ENCODE measurements around the gene PLA2G4F. TPM values are rescaled to one million over a fixed set of nuclear protein-coding genes. Genes with fewer than 3 reads are reported as not detected.

The PLA2G4F gene
- total RNA-seq, 5 donors from 2014 or later (not counting 1 experiment from before 2014, with no cell fraction given): 0.10 to 0.23 (median 0.16) TPM; not detected in 2

DNA sequence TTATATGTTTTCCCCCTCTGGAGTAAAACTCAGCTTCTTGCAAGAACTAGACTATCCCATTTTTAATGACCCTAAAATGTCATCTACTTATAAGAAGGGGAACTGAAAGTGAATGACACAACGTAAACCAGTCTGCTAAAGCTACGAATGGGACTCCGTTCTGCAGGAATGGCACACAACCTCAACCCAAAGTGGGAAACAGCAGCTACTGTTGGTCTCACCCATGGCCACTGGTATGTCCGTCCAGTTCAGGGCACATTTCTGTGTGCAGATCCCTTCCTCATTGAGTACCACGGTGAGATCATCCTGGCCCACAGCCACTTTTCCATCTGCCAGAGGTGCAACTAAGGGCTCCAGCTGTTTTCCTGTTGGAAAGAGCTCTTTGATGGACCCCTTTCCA lies 27.9 kb upstream of the PLA2G4F start:
- Mint-ChIP-seq H3K27ac (no peak overlapping the region), H3K27me3 (no peaks in the 10 kb centered on the region), H3K4me1 (no peaks in the 10 kb centered on the region), H3K36me3 (peaks cover 73% of the 10 kb centered on the region), H3K4me3 (no peak overlapping the region), H3K9me3 (no peaks in the 10 kb centered on the region)
- Histone ChIP-seq H3K36me3 (ENCODE audit: control insufficient read depth in 2 of 2, extremely low read depth in 1 of 2, insufficient read depth in 1 of 2, low read length in 1 of 2) (peaks cover 11 to 84% of the 10 kb centered on the region in 2 donors), H3K4me1 (ENCODE audit: control insufficient read depth in 1 of 2, extremely low read depth in 1 of 2, insufficient read depth in 2 of 2, low read length in 2 of 2) (no peaks in the 10 kb centered on the region), H3K27ac (ENCODE audit: low read length) (no peak overlapping the region), H3K27me3 (replicated peaks in 1 of 2; ENCODE audit: control insufficient read depth in 2 of 2, extremely low read depth in 1 of 2, insufficient read depth in 2 of 2, low read length in 1 of 2) (no peaks in the 10 kb centered on the region), H3K9me3 (no peaks in the 10 kb centered on the region), H3K4me3 (ENCODE audit: control insufficient read depth in 1 of 2, extremely low read depth in 1 of 2, low read length in 1 of 2) (no peak overlapping the region)
- WGBS (ENCODE audit: insufficient coverage): 96% methylated on average over 5 of the region's 5 CpGs
- ATAC-seq (replicated peaks in 1 of 4) (no peak), DNase-seq (no peak)
- ChIA-PET POLR2A (no interaction called here), CTCF (interaction anchor here in 1 of 2 donors (0.7 kb wide), 1 partner anchor 863 kb away, joined by 10 read pairs; no protein-coding TSS in a partner anchor)

- no peak overlapping the region for H3K27ac ChIP-seq (ENCODE audit: low read length)
- POLR2A ChIA-PET: no interaction called here
- no peak overlapping the region for H3K4me3 Mint-ChIP-seq
- H3K36me3 ChIP-seq (ENCODE audit: control insufficient read depth in 2 of 2, extremely low read depth in 1 of 2, insufficient read depth in 1 of 2, low read length in 1 of 2): peaks cover 16 to 78% of the 10 kb centered on the region in 2 donors
- H3K36me3 Mint-ChIP-seq: peaks cover 68% of the 10 kb centered on the region
- DNase-seq (no peak), ATAC-seq (replicated peaks in 1 of 4) (no peak)
- H3K27ac Mint-ChIP-seq: no peak overlapping the region
- no peaks in the 10 kb centered on the region for H3K4me1 Mint-ChIP-seq
- H3K9me3 Mint-ChIP-seq: no peaks in the 10 kb centered on the region
- CTCF ChIA-PET: interaction anchor here in 1 of 2 donors (0.7 kb wide), 1 partner anchor 270 kb away, joined by 4 read pairs; no protein-coding TSS in a partner anchor
- 97% methylated on average over 4 of the region's 6 CpGs for WGBS (ENCODE audit: insufficient coverage)
- no peaks in the 10 kb centered on the region for H3K9me3 ChIP-seq
- no peaks in the 10 kb centered on the region for H3K27me3 ChIP-seq (replicated peaks in 1 of 2; ENCODE audit: control insufficient read depth in 2 of 2, extremely low read depth in 1 of 2, insufficient read depth in 2 of 2, low read length in 1 of 2)
- H3K4me3 ChIP-seq (ENCODE audit: control insufficient read depth in 1 of 2, extremely low read depth in 1 of 2, low read length in 1 of 2): no peak overlapping the region
- H3K4me1 ChIP-seq (ENCODE audit: control insufficient read depth in 1 of 2, extremely low read depth in 1 of 2, insufficient read depth in 2 of 2, low read length in 2 of 2): no peaks in the 10 kb centered on the region
- no peaks in the 10 kb centered on the region for H3K27me3 Mint-ChIP-seq
Observed at GRCh38 chr15:42182961-42183360, 26.5 kb upstream of the PLA2G4F start.

- Mint-ChIP-seq H3K9me3 (no peaks in the 10 kb centered on the region), H3K27ac (peak overlapping the region in 1 of 2 donors; percentile 8), H3K4me3 (no peak overlapping the region), H3K36me3 (peaks cover 65% of the 10 kb centered on the region), H3K4me1 (no peaks in the 10 kb centered on the region), H3K27me3 (no peaks in the 10 kb centered on the region)
- no peak for ATAC-seq (replicated peaks in 1 of 4)
- Histone ChIP-seq H3K4me1 (ENCODE audit: control insufficient read depth in 1 of 2, extremely low read depth in 1 of 2, insufficient read depth in 2 of 2, low read length in 2 of 2) (no peaks in the 10 kb centered on the region), H3K27me3 (replicated peaks in 1 of 2; ENCODE audit: control insufficient read depth in 2 of 2, extremely low read depth in 1 of 2, insufficient read depth in 2 of 2, low read length in 1 of 2) (no peaks in the 10 kb centered on the region), H3K9me3 (no peaks in the 10 kb centered on the region), H3K4me3 (ENCODE audit: control insufficient read depth in 1 of 2, extremely low read depth in 1 of 2, low read length in 1 of 2) (no peak overlapping the region), H3K27ac (ENCODE audit: low read length) (no peak overlapping the region), H3K36me3 (ENCODE audit: control insufficient read depth in 2 of 2, extremely low read depth in 1 of 2, insufficient read depth in 1 of 2, low read length in 1 of 2) (peaks cover 16 to 75% of the 10 kb centered on the region in 2 donors)
- CTCF ChIA-PET: interaction anchor here in 1 of 2 donors (0.7 kb wide), 1 partner anchor 271 kb away, joined by 4 read pairs; no protein-coding TSS in a partner anchor
- WGBS (ENCODE audit: insufficient coverage): 100% methylated on average over 2 of the region's 6 CpGs
- DNase-seq: no peak
- POLR2A ChIA-PET: no interaction called here
Observed at GRCh38 chr15:42182328-42182886, 26.0 kb upstream of the PLA2G4F start.

GRCh38 chr15:42178056-42178455 lies 21.6 kb upstream of the PLA2G4F start:
- H3K36me3 Mint-ChIP-seq: peaks cover 50% of the 10 kb centered on the region
- no peaks in the 10 kb centered on the region for H3K9me3 Mint-ChIP-seq
- no peaks in the 10 kb centered on the region for H3K27me3 Mint-ChIP-seq
- no peak overlapping the region for H3K4me3 Mint-ChIP-seq
- H3K4me3 ChIP-seq (ENCODE audit: control insufficient read depth in 1 of 2, extremely low read depth in 1 of 2, low read length in 1 of 2): no peak overlapping the region
- H3K36me3 ChIP-seq (ENCODE audit: control insufficient read depth in 2 of 2, extremely low read depth in 1 of 2, insufficient read depth in 1 of 2, low read length in 1 of 2): peaks cover 8 to 72% of the 10 kb centered on the region in 2 donors
- H3K27me3 ChIP-seq (replicated peaks in 1 of 2; ENCODE audit: control insufficient read depth in 2 of 2, extremely low read depth in 1 of 2, insufficient read depth in 2 of 2, low read length in 1 of 2): no peaks in the 10 kb centered on the region
- no peak overlapping the region for H3K27ac Mint-ChIP-seq
- POLR2A ChIA-PET: no interaction called here
- no peaks in the 10 kb centered on the region for H3K4me1 ChIP-seq (ENCODE audit: control insufficient read depth in 1 of 2, extremely low read depth in 1 of 2, insufficient read depth in 2 of 2, low read length in 2 of 2)
- ATAC-seq (replicated peaks in 1 of 4): no peak
- H3K4me1 Mint-ChIP-seq: no peaks in the 10 kb centered on the region
- WGBS (ENCODE audit: insufficient coverage): no CpG with 5 or more reads among the region's 2 CpGs
- DNase-seq: no peak
- H3K27ac ChIP-seq (ENCODE audit: low read length): no peak overlapping the region
- CTCF ChIA-PET: no interaction called here
- H3K9me3 ChIP-seq: no peaks in the 10 kb centered on the region

- POLR2A ChIA-PET: no interaction called here
- Mint-ChIP-seq H3K4me3 (no peak overlapping the region), H3K36me3 (peaks cover 54% of the 10 kb centered on the region), H3K9me3 (no peaks in the 10 kb centered on the region), H3K27me3 (no peaks in the 10 kb centered on the region), H3K4me1 (peaks cover 0 to 14% (median 0%) of the 10 kb centered on the region in 3 donors), H3K27ac (no peak overlapping the region)
- no peak overlapping the region for H3K4me3 ChIP-seq (ENCODE audit: control insufficient read depth in 1 of 2, extremely low read depth in 1 of 2, low read length in 1 of 2)
- H3K27ac ChIP-seq (ENCODE audit: low read length): no peak overlapping the region
- no peaks in the 10 kb centered on the region for H3K27me3 ChIP-seq (replicated peaks in 1 of 2; ENCODE audit: control insufficient read depth in 2 of 2, extremely low read depth in 1 of 2, insufficient read depth in 2 of 2, low read length in 1 of 2)
- H3K9me3 ChIP-seq: no peaks in the 10 kb centered on the region
- peaks cover 8 to 80% of the 10 kb centered on the region in 2 donors for H3K36me3 ChIP-seq (ENCODE audit: control insufficient read depth in 2 of 2, extremely low read depth in 1 of 2, insufficient read depth in 1 of 2, low read length in 1 of 2)
- WGBS (ENCODE audit: insufficient coverage): 95% methylated on average over 2 of the region's 5 CpGs
- no peaks in the 10 kb centered on the region for H3K4me1 ChIP-seq (ENCODE audit: control insufficient read depth in 1 of 2, extremely low read depth in 1 of 2, insufficient read depth in 2 of 2, low read length in 2 of 2)
- CTCF ChIA-PET: interaction anchor here in 1 of 2 donors (0.6 kb wide), 1 partner anchor 248 kb away, joined by 4 read pairs; no protein-coding TSS in a partner anchor
- DNase-seq: no peak
- ATAC-seq (replicated peaks in 1 of 4): no peak
Observed at GRCh38 chr15:42175671-42176070, 19.2 kb upstream of the PLA2G4F start.

- Mint-ChIP-seq H3K36me3 (peaks cover 56% of the 10 kb centered on the region), H3K27ac (no peak overlapping the region), H3K4me1 (peaks cover 0 to 14% (median 0%) of the 10 kb centered on the region in 3 donors), H3K9me3 (no peaks in the 10 kb centered on the region), H3K27me3 (no peaks in the 10 kb centered on the region), H3K4me3 (no peak overlapping the region)
- no peak for ATAC-seq (replicated peaks in 1 of 4)
- no peaks in the 10 kb centered on the region for H3K9me3 ChIP-seq
- 89% methylated on average over 3 of the region's 5 CpGs for WGBS (ENCODE audit: insufficient coverage)
- H3K27ac ChIP-seq (ENCODE audit: low read length): no peak overlapping the region
- H3K4me3 ChIP-seq (ENCODE audit: control insufficient read depth in 1 of 2, extremely low read depth in 1 of 2, low read length in 1 of 2): no peak overlapping the region
- no peak for DNase-seq
- peaks cover 4 to 88% of the 10 kb centered on the region in 2 donors for H3K36me3 ChIP-seq (ENCODE audit: control insufficient read depth in 2 of 2, extremely low read depth in 1 of 2, insufficient read depth in 1 of 2, low read length in 1 of 2)
- no peaks in the 10 kb centered on the region for H3K27me3 ChIP-seq (replicated peaks in 1 of 2; ENCODE audit: control insufficient read depth in 2 of 2, extremely low read depth in 1 of 2, insufficient read depth in 2 of 2, low read length in 1 of 2)
- ChIA-PET CTCF (no interaction called here), POLR2A (no interaction called here)
- H3K4me1 ChIP-seq (ENCODE audit: control insufficient read depth in 1 of 2, extremely low read depth in 1 of 2, insufficient read depth in 2 of 2, low read length in 2 of 2): no peaks in the 10 kb centered on the region
Observed at GRCh38 chr15:42172475-42172874, 16.0 kb upstream of the PLA2G4F start.
